SH-SY5Y (cell line): ENCODE measurements around the gene ZNF565.

Experiments used
- GATA2 ChIP-seq: IDR thresholded peaks from 2 replicates; pipeline ENCODE4 v1.6.1; 2011; ENCODE audit warnings: mild to moderate bottlenecking, low read depth, low read length
- GATA3 ChIP-seq: IDR thresholded peaks from 2 replicates; pipeline ENCODE4 v1.6.1; 2011; ENCODE audit warnings: low read depth, mild to moderate bottlenecking, low read length, moderate library complexity

DNA sequence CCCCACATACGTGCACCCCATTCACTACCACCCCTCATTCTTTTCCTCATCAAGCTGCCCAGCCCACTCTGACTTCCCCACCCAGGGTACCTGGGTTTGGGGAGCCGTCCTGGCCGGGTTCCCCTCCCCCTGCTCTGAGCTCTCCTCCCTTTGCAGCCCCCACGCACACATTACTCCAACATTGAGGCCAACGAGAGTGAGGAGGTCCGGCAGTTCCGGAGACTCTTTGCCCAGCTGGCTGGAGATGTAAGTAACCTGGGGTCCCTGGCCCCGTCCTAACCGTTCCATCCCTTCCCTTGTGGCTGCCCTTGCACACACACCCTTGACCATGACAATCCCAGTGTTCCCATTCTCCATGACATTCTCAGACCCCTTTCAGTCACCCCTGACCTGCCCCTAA lies 72.0 kb downstream of the ZNF565 start:
- no peak for TF ChIP-seq GATA3
- TF ChIP-seq GATA2, result no peak
